ENCODE measurements around the gene DCXR. TPM values are rescaled to one million over a fixed set of nuclear protein-coding genes. Genes with fewer than 3 reads are reported as not detected.

The DCXR gene
- total and polyA plus RNA-seq, 2 of the 4 experiments (the other 2 are of a cell fraction): 36.6 to 139 TPM

- Histone ChIP-seq H4K8ac (ENCODE audit: low read depth in 2 of 2, low read length in 2 of 2) (no peak overlapping the region), H3K4me1 (ENCODE audit: control insufficient read depth, insufficient read depth, low read length) (no peaks in the 10 kb centered on the region), H2BK15ac (ENCODE audit: low read depth, low read length) (no peak overlapping the region), H3K27ac (ENCODE audit: insufficient read depth, low read length) (no peak overlapping the region), H3K79me1 (ENCODE audit: low read depth in 1 of 2, low read length in 2 of 2) (no peaks in the 10 kb centered on the region), H2BK5ac (ENCODE audit: low read depth, low read length, poor library complexity, severe bottlenecking) (no peak overlapping the region), H3K9me3 (ENCODE audit: control insufficient read depth, insufficient read depth, low read length) (no peaks in the 10 kb centered on the region), H3K23ac (ENCODE audit: low read depth, low read length) (no peak overlapping the region), H4K91ac (ENCODE audit: insufficient read depth, low read depth, low read length) (no peak overlapping the region), H3K4ac (ENCODE audit: low read depth, low read length) (no peak overlapping the region), H3K4me2 (ENCODE audit: low read depth, low read length) (no peak overlapping the region), H3K14ac (replicated peaks; ENCODE audit: low read depth, low read length) (no peak overlapping the region), H3K9ac (ENCODE audit: low read depth, low read length) (no peak overlapping the region), H3K9me1 (ENCODE audit: insufficient read depth, low read length) (no peaks in the 10 kb centered on the region), H4K5ac (ENCODE audit: low read depth, low read length) (no peak overlapping the region), H3K56ac (ENCODE audit: extremely low read depth, insufficient read depth, low read length) (no peak overlapping the region), H3K36me3 (ENCODE audit: control insufficient read depth, insufficient read depth, low read length) (peaks cover 78% of the 10 kb centered on the region), H4K20me1 (ENCODE audit: insufficient read depth, low read length) (no peaks in the 10 kb centered on the region; the same call in none of the 2 replicates), H2AK9ac (replicated peaks; ENCODE audit: low read depth, low read length, poor library complexity) (no peak overlapping the region), H2AFZ (replicated peaks; ENCODE audit: low read length, poor library complexity) (no peak overlapping the region), H3K18ac (ENCODE audit: low read depth, low read length) (no peak overlapping the region), H2BK120ac (ENCODE audit: low read depth, low read length) (no peak overlapping the region), H3K4me3 (ENCODE audit: insufficient read depth, low read depth, low read length) (no peak overlapping the region), H2BK20ac (ENCODE audit: low read depth, low read length) (no peak overlapping the region), H2AK5ac (ENCODE audit: low read depth, low read length) (no peak overlapping the region), H3K27me3 (ENCODE audit: control insufficient read depth, insufficient read depth, low read length) (no peaks in the 10 kb centered on the region)
- dilution Hi-C loops (cut with HindIII; ENCODE audit: low sequenced_read_pairs, unreplicated experiment) (no loop called here), in situ Hi-C loops (cut with MboI; ENCODE audit: low sequenced_read_pairs) (no loop called here), intact Hi-C loops (cut with micrococcal nuclease) (no loop called here)
- no peak for DNase-seq
- 93% methylated on average over 16 of the region's 22 CpGs; no CpG with 5 or more reads in 1 of the 2 experiments for WGBS, 2 experiments (ENCODE audit: extremely low coverage in 2 of 2, insufficient read length in 1 of 2)
- TF ChIP-seq NFE2L2 (IDR thresholded peaks at IDR 0.05; ENCODE audit: low read depth, low read length): no peak
- no peak for TF ChIP-seq FOS (IDR thresholded peaks at IDR 0.05; ENCODE audit: low read depth, low read length)
- no peak for TF ChIP-seq MXI1 (IDR thresholded peaks at IDR 0.05; ENCODE audit: borderline replicate concordance, low read depth, low read length)
- no peak for TF ChIP-seq MAFK (IDR thresholded peaks at IDR 0.05; ENCODE audit: low read depth, low read length)
- TF ChIP-seq USF2 (IDR thresholded peaks at IDR 0.05; ENCODE audit: low read depth, low read length): no peak
- TF ChIP-seq SMC3 (IDR thresholded peaks at IDR 0.05; ENCODE audit: low read depth, low read length): no peak
- TF ChIP-seq RAD21 (IDR thresholded peaks at IDR 0.05; ENCODE audit: low read length): no peak
- TF ChIP-seq RCOR1 (IDR thresholded peaks at IDR 0.05; ENCODE audit: insufficient replicate concordance, low read length): no peak
- TF ChIP-seq CHD1 (IDR thresholded peaks at IDR 0.05; ENCODE audit: low read depth, low read length): no peak
- no TSS peak for BruUV-seq (replicated peaks)
- CTCF ChIA-PET: no interaction called here
- no peak for ATAC-seq (ENCODE audit: low read depth)
- POLR2A ChIA-PET (ENCODE audit: unreplicated experiment): no interaction called here
Observed at GRCh38 chr17:82081966-82082365, 44.5 kb upstream of the DCXR start.

Measured in IMR-90 (cell line).